ENCODE data around the gene LARP4.
"Not testable (repeated sequence)": the region's sequence is repeated elsewhere in the genome, so short reads cannot be mapped to it uniquely, and the experiment has no call there.

The LARP4 gene

GRCh38 chr12:50401500-50402081 is 906 bp downstream of the LARP4 start:
- no peak for DNase-seq

GRCh38 chr12:50402264-50403000 is 1.7 kb downstream of the LARP4 start:
- DNase-seq: no peak

DNA sequence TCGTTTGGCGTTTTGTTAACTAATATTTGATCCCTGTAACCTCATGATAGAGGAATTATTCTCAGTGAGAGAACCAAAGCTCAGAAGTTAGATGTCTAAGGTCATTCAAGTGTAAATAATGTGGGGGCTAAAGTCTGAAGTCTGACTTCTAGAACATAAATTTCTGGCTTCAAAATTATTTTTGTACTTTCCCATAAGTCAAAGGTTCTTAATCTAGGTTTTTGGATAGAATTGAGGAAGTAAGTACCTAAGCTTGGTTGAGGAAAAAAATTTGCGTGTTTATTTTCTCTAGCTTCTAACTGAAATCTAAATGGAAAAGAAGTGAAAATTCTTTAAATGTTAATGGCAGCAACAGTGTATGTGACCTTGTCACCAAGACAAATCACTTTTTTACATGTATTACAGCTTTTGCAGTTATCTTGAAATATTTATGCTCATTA is 2.3 kb downstream of the LARP4 start:
- no peak for DNase-seq

DNA sequence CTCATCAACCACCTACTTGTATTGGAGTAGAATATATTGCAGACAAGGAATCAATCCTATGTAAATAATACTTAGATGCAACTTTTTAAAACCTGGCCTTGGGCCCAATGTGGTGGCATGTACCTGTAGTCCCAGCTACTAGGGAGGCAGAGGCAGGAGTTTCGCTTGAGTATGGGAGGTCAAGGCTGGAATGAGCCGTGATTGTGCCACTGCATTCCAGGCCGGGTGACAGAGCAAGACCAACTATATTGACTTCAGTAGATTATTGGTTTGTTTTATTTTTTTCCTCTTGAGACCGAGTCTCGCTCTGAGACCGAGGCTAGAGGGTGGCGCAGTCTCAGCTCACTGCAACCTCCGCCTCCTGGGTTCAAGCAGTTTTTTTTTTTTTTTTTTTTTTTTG is 3.6 kb downstream of the LARP4 start:
- DNase-seq: no peak

DNA sequence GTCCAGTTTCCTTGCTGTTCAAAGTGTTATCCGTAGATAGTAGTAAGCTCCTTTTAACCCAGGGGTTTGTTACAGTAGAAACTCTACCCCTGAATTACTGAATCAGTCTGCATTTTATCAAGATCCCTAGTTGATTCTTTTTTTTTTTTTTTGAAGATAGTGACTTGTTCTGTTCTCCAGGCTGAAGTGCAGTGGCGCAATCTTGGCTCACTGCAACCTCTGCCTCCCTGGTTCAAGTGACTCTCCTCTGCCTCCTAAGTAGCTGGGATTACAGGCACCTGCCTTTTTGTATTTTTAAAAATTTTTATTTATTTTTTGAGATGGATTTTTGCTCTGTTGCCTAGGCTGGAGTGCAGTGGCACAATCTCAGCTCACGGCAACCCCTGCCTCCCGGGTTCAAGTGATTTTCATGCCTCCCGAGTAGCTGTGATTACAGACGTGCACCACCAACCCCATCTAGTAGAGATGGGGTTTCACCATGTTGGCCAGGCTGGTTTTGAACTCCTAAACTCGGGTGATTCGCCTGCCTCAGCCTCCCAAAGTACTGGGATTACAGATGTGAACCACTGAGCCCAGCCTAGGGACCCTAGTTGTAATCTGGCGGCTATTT is 10.5 kb downstream of the LARP4 start:
- no peak for DNase-seq

DNA sequence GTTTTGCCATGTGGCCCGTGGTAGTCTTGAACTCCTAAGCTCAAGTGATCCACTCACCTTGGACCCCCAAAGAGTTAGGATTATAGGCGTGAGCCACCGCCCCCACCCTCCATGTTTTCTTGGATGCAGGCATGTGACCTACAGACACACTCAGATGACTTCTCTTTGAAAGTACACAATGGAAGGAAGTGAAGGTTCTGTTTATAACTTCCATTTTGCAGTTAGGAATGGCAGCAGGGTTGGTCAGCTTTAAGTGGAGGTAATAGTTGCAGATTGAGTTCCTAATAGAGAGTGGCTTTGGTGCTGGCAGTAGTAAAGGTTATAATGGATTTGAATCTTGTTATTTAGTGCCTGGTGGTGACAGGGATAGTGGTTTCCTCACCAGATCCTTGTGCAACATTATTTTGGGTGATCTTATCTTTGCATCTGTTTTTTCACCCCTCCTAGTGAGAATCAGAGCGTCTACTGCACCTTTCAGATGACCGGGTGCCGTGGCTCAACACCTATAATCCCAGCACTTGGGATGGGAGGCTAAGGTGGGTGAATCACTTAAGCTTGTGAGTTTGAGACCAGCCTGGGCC is 15.3 kb downstream of the LARP4 start:
- DNase-seq: no peak

DNA sequence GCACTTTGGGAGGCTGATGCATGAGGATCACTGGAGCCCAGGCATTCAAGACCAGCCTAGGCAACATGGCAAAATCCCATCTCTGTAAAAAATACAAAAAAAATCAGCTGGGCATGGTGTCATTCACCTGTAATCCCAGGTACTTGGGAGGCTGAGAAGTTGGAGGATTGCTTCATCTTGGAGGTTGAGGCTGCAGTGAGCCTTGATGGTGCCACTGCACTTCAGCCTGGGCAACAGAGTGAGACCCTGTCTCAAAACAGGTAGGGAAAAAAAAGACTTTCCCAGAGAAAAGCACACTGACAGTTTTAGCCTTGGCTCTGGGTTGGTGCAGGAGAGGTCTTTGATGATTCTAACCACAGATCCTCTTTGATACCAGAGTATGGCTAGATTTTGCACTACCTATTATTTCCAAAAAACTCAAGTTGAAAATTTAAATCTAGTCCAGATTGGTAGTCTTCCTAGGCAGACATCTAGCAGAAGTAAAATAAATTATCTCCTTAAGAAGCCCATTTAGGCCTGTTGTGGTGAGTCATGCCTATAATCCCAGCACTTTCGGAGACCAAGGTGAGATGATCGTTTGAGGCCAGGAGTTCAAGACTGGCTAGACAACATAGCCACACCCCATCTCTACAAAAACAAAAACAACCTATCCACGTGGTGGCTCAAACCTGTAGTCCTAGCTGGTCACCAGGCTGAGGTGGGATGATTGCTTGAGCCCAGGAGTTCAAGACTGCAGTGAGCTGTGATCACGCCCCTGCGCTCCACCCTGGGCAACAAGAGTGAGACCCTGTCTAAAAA is 18.6 kb downstream of the LARP4 start:
- DNase-seq: no peak

DNA sequence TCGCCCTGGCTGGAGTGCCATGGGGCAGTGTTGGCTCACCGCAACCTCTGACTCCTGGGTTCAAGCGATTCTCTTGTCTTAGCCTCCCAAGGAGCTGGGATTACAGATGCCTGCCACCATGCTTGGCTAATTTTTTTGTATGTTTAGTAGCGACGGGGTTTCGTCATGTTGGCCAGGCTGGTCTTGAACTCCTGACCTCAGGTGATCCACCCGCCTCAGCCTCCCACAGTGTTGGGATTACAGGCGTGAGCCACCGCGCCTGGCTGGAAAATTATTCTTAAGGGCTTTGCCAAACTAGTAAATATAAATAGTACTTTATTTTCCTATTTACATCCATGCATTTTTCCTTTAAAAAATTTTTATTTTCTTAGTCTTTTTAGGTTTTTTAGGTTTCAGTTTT is 22.2 kb downstream of the LARP4 start:
- DNase-seq: not testable (repeated sequence)

DNA sequence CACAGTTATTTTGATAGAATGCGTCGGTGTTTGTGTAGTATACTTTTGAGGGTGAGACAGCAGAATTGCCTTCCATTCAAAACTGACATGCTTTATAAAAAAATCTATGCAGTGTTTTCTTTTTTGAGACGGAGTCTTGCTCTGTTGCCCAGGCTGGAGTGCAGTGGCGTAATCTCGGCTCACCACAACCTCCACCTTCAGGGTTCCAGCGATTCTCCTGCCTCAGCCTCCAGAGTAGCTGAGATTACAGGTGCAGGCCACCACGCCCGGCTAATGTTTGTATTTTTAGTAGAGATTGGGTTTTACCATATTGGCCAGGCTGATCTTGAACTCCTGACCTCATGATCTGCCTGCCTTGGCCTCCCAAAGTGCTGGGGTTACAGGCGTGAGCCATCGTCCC is 22.7 kb downstream of the LARP4 start:
- DNase-seq: not testable (repeated sequence)

DNA sequence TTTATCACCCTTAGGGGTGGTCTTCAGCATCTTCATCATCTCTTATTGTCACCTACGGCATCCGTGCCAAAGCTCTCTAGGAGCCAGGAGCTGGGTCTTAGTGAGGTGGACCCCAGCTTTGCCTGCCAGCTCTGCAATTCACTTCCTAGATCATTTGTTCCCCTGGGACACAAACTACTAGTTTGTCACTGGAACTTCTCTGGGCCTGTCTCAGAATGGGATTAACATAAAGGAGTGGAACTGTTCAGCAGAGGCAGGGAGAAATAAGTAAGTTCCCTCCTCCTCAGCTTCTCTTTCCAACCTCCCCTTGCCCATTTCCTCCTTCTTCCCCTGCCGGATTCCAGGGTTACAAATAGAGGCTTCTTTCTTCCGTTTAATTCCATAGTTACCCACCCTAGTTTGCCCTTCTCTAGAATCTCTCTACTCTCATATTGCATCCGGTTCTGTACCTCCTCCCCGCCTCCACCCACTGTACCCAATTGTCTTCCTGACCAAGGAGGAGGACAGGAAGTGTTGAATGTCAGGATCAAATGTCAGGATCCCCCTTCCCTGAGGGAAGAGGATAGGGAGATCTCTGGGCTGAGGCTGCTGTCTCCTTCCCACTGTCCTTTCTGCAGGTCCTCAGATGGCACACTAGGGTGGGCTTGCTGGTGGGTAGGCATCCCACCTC is 25.0 kb downstream of the LARP4 start:
- no peak for DNase-seq

DNA sequence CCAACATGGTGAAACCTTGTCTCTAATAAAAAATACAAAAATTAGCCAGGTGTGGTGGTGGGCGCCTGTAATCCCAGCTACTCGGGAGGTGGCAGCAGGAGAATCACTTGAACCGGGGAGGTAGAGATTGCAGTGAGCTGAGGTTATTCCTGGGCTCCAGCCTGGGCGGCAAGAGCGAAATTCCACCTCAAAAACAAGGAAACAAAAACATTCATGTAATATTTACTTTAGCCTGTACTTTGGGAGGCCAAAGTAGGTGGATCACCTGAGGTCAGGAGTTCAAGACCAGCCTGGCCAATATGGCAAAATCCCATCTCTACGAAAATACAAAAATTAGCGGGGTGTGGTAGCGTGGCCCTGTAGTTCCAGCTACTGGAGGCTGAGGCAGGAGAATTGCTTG is 31.0 kb downstream of the LARP4 start:
- DNase-seq: not testable (repeated sequence)

GRCh38 chr12:50440288-50440687 is 39.6 kb downstream of the LARP4 start:
- no peak for DNase-seq

GRCh38 chr12:50441763-50442162 is 41.1 kb downstream of the LARP4 start:
- DNase-seq: no peak

- DNase-seq: no peak
Measured at GRCh38 chr12:50442178-50442908, 41.7 kb downstream of the LARP4 start.

DNA sequence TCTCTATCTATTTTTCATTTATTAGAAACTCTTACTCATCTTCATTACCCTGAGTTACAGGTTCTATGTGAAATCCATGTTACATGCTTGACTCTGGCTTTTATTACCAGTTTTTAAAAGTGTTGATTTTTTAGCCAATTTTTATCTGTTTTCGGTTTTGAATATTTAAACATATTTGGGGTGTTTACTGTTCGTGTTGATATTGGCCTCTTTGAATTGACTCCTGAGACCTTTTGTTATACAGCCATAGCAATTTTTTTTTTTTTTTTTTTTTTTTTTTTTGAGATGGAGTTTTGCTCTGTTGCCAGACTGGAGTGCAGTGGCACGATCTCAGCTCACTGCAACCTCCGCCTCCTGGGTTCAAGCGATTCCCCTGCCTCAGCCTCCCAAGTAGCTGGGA is 49.0 kb downstream of the LARP4 start:
- not testable (repeated sequence) for DNase-seq

- DNase-seq: no peak
Measured at GRCh38 chr12:50452795-50453194, 52.1 kb downstream of the LARP4 start.

GRCh38 chr12:50453872-50454271 is 53.2 kb downstream of the LARP4 start:
- DNase-seq: no peak

- no peak for DNase-seq
Measured at GRCh38 chr12:50458606-50459005, 57.9 kb downstream of the LARP4 start.

- no peak for DNase-seq
Measured at GRCh38 chr12:50467439-50467838, 66.8 kb downstream of the LARP4 start.

GRCh38 chr12:50477241-50477832 is 76.7 kb downstream of the LARP4 start:
- no peak for DNase-seq

DNA sequence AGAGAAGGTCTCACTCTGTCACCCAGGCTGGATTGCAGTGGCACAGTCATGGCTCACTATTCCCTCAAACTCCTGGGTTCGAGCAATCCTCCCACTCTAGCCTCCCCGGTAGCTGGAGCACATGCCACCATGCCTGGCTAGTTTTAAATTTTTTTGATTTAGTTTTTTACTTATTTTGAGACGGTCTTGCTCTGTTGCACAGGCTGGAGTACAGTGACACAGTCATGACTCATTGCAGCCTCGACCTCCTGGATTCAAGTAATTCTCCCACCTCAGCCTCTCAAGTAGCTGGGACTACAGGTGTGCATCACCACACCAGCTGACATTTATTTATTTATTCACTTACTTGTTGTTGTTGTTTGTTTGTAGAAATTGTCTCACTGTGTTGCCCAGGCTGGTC is 81.9 kb downstream of the LARP4 start:
- DNase-seq: no peak
